ENCODE data around the gene CFAP58. TPM values are rescaled to one million over a fixed set of nuclear protein-coding genes. Genes with fewer than 3 reads are reported as not detected.

Gene CFAP58
- total RNA-seq, 1 experiment from 2014 or later, result 0.20 TPM

DNA sequence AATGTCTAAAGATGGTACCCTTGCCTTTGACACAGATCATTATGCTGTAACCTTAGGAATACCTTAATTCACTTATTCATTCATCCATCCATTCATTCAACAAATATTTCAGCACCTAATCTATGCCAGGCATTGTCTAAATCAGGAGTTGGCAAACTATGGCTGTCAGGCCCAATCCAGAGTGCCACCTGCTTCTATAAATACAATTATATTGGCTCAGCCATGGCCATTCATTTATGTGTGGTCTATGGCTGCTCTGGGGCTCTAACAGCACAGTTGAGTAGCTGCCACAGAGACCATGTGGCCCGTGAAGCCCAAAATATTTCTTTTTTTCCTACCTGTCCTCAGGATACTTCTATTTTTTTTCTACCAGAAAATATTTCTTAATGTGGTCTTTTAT, 9.4 kb upstream of the CFAP58 start:
- H3K36me3 ChIP-seq, result no peaks in the 10 kb centered on the region
- no peak overlapping the region for H3K4me3 ChIP-seq
- no peaks in the 10 kb centered on the region for H3K9me3 ChIP-seq
- DNase-seq, result no peak
- H3K27me3 ChIP-seq, result no peaks in the 10 kb centered on the region

DNA sequence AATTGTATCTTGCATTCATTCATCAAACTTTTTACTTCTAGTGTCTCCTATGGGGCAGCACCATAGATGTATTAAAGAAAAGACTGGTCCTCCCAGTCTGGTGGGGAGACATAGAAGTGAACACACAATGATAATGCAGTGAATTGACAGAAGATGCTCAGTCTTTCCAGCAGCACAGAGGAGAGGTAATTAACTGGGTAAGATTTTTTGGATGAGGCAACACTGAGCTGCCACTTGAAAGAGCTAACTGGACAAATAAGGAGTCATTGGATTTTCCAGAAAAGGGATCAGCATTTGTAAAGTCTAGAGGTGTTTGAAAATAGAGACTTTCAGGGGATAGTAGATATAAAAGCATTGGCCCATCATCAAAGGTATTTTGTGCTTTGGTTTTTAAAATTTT, 8.1 kb upstream of the CFAP58 start:
- no peaks in the 10 kb centered on the region for H3K9me3 ChIP-seq
- H3K27me3 ChIP-seq, result no peaks in the 10 kb centered on the region
- H3K36me3 ChIP-seq, result no peaks in the 10 kb centered on the region
- no peak overlapping the region for H3K4me3 ChIP-seq
- no peak for DNase-seq

DNA sequence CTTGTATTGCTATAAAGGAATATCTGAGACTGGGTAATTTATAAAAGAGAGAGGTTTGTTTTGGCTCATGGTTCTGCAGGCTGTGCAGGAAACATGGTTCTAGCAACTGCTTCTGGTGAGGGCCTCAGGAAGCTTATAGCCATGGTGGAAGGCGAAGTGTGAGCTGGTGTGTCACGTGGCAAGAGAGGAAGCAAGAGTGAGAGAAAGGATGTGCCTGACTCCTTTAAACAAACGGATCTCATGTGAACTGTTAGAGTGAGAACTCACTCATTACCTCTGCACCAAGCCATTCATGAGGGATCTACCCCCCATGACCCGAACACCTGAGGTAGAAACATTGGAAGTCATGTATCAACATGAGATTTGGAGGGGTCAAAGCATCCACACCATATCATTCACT, 7.7 kb upstream of the CFAP58 start:
- no peaks in the 10 kb centered on the region for H3K36me3 ChIP-seq
- H3K27me3 ChIP-seq, result no peaks in the 10 kb centered on the region
- H3K9me3 ChIP-seq, result no peaks in the 10 kb centered on the region
- DNase-seq, result no peak
- H3K4me3 ChIP-seq, result no peak overlapping the region

DNA sequence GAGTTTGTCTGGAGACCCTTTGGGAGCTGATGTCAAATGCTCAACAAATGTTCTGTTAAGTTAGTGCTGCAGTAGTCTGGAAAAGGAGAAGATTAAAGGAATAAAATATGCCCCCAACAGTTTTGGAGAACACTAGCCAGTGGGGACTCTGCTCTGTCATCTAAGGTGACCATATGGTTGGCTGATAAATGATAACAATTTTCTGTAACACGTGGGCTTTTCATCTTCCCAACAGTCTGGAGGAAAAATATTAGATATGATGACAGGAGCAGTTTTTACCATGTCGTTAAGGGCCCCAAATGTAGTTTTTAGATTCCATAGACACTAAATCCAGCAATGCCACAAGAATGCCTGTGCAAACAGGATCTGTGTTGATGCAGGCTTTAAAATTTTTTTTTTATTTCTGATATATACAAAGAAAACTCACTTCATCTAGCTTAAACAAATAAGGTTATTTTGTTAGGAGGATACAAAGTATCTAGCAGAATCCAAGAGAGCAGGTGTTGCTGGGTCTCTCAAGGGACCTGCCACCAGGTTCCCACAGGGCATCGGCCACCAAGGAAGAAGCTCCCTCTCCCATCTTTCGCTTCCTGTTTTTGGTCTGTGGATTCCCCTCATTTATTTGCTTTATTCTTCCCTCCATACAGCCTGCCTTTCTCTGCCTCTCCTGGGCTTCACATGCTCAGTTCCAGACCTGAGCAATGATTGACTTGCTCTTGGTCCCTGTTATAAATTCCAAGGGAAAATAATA, 6.2 kb upstream of the CFAP58 start:
- H3K9me3 ChIP-seq, result no peaks in the 10 kb centered on the region
- no peaks in the 10 kb centered on the region for H3K36me3 ChIP-seq
- no peaks in the 10 kb centered on the region for H3K27me3 ChIP-seq
- H3K4me3 ChIP-seq, result no peak overlapping the region
- DNase-seq, result no peak

DNA sequence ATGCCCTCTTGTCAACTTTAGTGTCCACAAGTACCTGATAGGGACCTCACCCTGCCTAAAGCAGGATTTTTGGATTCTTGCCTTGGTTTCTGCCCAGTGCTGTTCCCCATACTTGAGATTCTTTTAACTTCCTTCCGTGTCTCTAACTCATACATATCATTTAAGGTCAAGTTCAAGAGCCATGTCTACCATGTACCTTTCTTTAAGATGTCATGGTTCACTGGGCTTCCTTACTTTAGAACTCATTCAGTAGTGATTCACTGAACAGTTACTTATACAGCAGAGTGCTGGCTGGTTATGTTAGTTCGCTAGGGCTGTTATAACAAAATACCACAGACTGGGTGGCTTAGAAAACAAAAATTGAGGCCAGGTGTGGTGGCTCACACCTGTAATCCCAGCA, 5.0 kb upstream of the CFAP58 start:
- no peak for DNase-seq
- Histone ChIP-seq H3K9me3 (no peaks in the 10 kb centered on the region), H3K4me3 (no peak overlapping the region), H3K27me3 (no peaks in the 10 kb centered on the region), H3K36me3 (no peaks in the 10 kb centered on the region)

DNA sequence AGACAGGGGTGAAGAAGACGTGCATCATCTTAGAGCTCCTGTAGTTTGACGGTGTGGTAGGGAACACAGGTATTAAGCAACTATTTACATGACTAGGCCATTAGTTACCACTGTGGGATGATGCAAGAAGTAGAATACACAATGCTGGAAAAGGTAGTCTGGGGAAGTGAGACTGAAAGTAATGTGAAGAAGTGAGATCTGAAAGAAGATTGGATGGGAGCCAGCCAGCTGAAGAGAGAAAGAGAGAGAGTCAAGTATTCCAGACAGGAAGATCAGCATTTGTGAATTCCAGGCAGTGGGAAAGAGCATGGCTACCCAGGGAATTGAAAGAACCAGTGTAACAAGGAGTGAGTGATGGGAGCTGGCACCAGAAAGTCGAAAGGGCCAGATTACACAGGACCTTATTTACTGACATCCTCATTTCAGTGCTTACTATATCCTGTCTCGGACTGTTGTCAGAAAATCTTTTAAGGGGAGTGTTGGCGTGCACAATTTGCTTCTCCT, 4.0 kb upstream of the CFAP58 start:
- Histone ChIP-seq H3K27me3 (no peaks in the 10 kb centered on the region), H3K9me3 (no peaks in the 10 kb centered on the region), H3K4me3 (no peak overlapping the region), H3K36me3 (no peaks in the 10 kb centered on the region)
- no peak for DNase-seq

DNA sequence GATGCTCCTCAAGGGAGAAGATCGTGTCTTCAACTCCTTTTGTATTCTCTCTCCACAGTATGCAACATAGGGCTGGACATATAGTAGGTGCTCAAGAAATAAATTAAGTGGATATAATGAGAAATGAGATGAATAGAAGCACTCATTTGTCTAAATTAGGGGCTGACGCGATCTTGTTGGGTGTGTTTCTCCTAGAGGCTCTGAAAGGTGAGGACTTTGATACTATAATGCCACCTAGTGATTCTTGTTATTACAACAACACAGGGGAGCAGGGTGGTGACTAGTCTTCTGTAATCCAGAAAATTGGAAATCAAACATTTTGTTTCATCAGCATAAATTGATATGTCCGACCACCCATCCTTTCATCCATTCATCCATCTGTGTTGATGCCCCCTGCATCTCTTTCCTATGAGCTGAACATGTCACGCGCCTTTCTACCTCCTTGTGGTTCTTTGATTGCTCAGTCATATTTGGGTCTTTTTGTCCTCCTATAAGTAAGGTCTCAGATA, 3.5 kb upstream of the CFAP58 start:
- no peaks in the 10 kb centered on the region for H3K36me3 ChIP-seq
- no peak overlapping the region for H3K4me3 ChIP-seq
- no peak for DNase-seq
- H3K27me3 ChIP-seq, result no peaks in the 10 kb centered on the region
- no peaks in the 10 kb centered on the region for H3K9me3 ChIP-seq

DNA sequence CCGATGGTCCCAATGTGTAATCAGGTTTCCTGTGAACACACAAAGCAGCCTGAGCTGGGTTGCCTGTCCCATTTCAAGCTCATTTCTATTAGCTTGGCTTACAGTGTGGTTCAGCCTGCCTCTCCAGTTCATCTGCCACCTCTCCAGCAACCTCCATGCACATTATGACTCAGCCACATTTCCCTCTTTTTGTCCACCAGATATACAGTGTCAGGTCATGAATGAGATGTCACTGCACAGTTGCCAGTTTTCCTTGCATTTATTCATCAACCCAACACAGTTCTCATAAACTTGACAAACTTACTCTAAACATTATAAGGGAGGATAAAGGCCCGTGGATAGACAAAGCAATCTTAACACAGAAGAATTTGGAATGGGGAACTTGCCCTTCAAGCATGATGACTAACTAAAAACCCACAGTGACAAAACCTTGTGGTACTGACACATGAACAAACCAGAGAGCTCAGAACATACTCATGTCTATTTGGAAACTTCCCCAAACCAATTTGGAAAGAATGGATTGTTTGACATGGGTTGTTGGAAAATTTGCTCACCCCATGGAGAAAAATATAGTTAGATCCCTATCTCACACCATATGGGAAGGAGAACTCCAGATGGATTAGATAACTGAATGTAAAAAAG, 2.5 kb upstream of the CFAP58 start:
- no peaks in the 10 kb centered on the region for H3K36me3 ChIP-seq
- H3K4me3 ChIP-seq, result no peak overlapping the region

DNA sequence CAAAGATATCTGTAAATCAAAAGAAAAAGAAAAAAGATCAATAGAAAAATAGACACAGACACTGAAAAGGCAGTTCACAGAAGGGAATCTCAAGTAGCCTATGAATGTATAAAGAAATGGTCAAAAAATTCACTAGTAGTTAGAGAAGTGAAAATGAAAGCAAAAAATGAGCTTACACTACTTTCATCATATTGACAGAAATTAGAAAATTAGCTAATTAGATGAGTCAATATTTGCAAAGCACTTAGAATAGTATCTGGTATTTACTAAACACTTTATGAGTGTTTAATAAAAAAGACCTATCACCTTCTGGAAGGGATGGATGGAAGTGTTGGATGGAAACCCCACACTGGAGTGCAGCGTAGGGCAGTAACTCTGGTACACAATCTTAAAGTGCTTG, 1.7 kb upstream of the CFAP58 start:
- no peak overlapping the region for H3K4me3 ChIP-seq
- no peaks in the 10 kb centered on the region for H3K9me3 ChIP-seq
- no peaks in the 10 kb centered on the region for H3K36me3 ChIP-seq
- H3K27me3 ChIP-seq, result no peaks in the 10 kb centered on the region; the same call in 1 of the 2 replicates
- no peak for DNase-seq

More for the DNA sequence above, 2.5 kb upstream of the CFAP58 start:
- no peak for DNase-seq
- Histone ChIP-seq H3K9me3 (no peaks in the 10 kb centered on the region), H3K27me3 (no peaks in the 10 kb centered on the region)

DNA sequence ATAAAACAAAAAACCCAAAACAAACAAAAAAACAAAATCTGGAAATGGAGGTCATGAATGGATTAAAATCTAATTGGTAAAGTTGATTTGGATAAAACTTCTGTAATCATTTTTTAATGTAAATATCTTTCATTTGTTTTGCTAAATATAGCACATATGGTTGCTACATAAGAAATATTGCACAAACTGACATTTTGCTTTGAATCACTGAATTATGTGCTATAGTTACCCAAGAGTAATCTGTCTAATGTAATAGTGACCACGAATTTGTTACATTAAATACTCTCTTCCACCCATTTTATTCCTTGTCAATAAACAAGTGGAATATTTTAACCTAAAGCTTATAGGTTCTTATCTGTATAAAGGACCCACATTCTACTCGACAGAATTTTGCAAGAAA, 6.2 kb downstream of the CFAP58 start:
- no peak for DNase-seq
- Histone ChIP-seq H3K4me3 (no peak overlapping the region), H3K36me3 (no peaks in the 10 kb centered on the region), H3K27me3 (no peaks in the 10 kb centered on the region; the same call in 1 of the 2 replicates), H3K9me3 (no peaks in the 10 kb centered on the region)

DNA sequence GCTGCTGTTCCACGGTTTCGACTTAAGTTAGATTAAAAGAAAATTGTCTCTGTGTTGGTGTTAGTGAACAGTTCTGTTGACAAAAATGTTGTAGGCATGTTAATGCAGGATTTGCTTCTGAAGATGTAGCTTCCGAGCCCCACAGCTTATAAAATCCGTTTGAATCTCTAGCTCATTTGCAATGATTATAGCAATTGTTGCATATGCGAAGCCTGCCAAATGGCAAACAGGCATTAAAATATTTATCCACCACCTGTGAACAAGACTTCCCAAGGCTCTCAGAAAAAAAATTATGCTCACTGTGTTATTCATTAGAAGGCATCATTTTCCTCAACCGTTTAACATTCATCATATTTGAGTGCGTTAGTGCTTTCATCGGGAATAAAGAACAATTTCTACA, 14.3 kb downstream of the CFAP58 start:
- Histone ChIP-seq H3K36me3 (no peaks in the 10 kb centered on the region), H3K27me3 (no peaks in the 10 kb centered on the region), H3K4me3 (no peak overlapping the region), H3K9me3 (no peaks in the 10 kb centered on the region)
- DNase-seq, result no peak

DNA sequence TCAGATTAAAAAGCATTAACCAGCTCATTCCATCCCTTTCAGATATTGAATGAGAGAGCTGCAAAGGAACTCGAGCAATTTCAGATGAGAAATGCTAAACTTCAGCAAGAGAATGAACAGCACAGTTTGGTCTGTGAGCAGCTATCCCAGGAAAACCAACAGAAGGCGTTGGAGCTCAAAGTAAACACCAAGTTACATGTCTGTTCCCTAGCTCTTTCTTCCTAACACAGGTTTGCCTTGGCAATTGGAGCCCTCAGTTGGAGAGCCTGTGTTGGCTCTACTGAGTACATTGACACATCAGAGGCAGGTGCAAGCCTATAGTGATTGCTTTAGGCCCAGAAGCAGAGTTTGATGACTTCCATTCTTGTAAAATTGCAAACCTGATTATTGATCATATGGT, 14.7 kb downstream of the CFAP58 start:
- Histone ChIP-seq H3K27me3 (no peaks in the 10 kb centered on the region), H3K4me3 (no peak overlapping the region), H3K9me3 (no peaks in the 10 kb centered on the region), H3K36me3 (no peaks in the 10 kb centered on the region)
- DNase-seq, result no peak

DNA sequence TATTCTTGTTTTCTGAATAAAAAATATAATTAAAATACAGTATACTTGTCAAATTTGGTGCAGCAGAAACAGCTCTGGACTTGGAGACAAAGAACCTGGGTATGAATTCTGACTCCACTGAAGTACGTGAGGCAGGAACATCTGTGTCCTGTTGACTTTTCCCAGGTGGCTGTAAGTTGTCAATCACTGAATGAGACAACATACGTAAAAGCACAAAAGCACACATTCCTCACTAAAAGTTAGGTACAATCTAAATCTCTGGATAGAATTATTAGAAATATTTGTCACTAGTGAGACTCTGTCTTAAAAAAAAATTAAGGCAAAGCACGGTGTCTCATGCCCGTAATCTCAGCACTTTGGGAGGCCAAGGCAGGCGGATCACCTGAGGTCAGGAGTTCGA, 18.1 kb downstream of the CFAP58 start:
- Histone ChIP-seq H3K4me3 (no peak overlapping the region), H3K36me3 (no peaks in the 10 kb centered on the region), H3K9me3 (no peaks in the 10 kb centered on the region), H3K27me3 (no peaks in the 10 kb centered on the region; the same call in 1 of the 2 replicates)
- no peak for DNase-seq

DNA sequence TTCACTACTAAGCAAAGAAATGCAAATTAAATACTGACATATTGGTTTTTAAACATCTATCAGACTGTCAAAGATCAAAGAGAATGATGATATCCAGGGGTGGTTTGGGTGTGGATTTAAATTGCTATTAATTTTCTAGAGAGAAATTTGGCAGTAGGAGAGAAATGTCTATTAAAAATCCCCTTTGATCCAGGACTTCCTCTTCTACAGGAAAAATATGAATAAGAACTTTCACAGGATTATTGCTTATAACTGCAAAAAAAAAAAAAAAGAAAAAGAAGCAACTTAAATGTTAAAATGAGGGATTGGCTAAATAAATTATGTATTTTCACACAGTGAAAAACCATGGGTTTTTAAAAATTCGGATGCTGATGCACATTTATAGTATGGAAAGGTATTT, 21.0 kb downstream of the CFAP58 start:
- Histone ChIP-seq H3K36me3 (no peaks in the 10 kb centered on the region), H3K27me3 (no peaks in the 10 kb centered on the region; the same call in 1 of the 2 replicates), H3K9me3 (no peaks in the 10 kb centered on the region), H3K4me3 (no peak overlapping the region)
- no peak for DNase-seq

DNA sequence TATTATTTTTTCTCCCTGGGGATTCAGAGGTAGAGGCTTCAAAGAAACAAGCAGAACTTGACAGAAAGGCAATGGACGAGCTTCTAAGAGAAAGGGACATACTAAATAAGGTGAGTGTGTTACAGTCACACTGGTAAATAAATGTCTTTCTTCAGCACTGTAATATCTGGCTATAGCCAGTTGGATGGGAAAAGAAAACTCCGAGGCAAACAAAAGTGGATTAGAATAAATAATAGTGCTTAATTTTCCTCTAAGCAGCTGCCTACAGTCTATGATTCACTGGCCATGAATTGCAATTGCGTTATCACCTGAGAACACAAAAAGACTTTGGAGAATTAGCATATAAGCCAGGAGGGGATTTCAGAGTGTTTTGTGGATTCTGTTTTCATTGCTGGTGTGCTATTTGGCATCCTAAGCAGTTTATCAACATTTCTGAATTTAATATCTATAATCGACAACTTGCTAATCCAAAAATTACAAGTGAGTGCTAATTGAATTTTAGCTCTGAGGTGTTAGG, 23.2 kb downstream of the CFAP58 start:
- no peaks in the 10 kb centered on the region; the same call in none of the 2 replicates for H3K27me3 ChIP-seq
- H3K4me3 ChIP-seq, result no peak overlapping the region
- DNase-seq, result no peak
- no peaks in the 10 kb centered on the region for H3K36me3 ChIP-seq
- H3K9me3 ChIP-seq, result no peaks in the 10 kb centered on the region

DNA sequence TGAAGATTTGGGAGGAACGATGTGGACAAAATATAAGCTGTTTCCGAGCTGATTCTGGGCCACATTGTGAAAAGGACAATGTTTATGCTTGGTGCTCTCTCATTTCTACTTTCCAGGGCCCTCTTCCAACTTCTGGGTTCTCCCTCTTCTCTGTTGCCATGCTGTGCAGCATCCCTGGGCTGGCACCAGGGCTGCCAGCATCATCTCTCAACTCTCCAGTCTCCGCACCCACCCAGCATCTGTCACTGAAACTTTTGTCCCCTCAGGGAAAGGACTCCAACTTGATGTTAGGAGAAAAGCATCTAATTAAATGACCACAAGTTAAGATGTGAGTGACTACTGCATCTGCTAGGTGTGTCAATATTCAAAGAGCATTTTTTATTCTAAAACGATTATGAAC, 26.7 kb downstream of the CFAP58 start:
- H3K36me3 ChIP-seq, result no peaks in the 10 kb centered on the region
- DNase-seq, result no peak
- H3K9me3 ChIP-seq, result no peaks in the 10 kb centered on the region
- H3K27me3 ChIP-seq, result no peaks in the 10 kb centered on the region; the same call in none of the 2 replicates
- H3K4me3 ChIP-seq, result no peak overlapping the region

DNA sequence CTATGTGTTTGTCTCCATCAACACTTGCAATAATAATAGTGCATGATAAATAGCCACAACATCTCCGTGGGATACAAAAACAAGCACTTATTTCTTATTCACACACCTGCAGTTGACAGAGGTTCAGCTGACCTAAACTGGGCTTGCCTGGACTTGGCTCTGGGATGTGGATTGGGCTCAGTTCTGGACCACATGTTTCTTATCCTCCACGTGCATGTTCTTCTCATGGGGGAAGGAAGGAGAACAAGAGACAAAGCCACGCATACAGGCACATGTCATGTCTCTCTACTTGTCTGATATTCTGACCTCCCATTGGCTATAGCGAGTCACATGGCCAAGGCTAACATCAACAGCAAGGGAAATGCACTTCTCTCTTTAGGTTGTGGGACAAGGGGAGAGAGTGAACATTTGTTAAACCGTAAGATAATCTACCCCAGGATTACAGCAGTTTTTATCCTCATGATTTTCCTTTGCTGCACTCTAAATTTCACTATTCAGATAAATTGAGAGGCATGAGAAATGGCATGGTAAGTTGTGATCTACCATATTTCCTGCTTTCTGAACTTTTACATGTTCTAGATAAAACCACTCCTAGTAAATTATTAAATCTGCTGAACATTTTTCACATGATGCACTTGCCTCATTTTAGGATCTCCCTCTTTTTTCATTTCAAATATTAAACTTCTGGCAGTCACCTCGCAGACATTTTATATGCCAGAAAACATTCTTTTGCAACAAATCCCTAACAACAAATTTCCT, 33.7 kb downstream of the CFAP58 start:
- Histone ChIP-seq H3K4me3 (no peak overlapping the region), H3K9me3 (no peaks in the 10 kb centered on the region), H3K36me3 (no peaks in the 10 kb centered on the region), H3K27me3 (peaks cover 13% of the 10 kb centered on the region)
- DNase-seq, result no peak
